ENCODE data around the gene ANKRD50.
A peak's percentile ranks its signal among the peaks of the same experiment; 100 is the strongest.

Gene ANKRD50

DNA sequence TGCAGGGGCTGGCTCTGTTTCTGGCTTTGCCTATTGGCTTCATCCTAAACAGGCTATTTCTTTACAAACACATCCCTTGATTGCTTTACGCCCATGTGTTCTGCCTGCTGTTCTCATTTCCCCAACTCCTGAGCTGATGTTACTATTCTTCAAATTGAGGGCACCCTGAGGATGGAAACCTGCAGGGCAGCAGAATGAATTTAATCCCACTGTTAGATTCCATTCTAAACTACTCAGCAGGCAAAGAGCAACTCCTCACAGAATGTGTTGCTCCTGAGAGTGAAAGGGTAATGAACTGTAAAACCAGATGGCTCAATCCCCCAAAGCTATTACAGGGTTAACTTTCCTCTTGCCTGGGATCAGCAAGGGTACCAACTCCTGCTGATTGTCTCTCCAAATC is 75.7 kb downstream of the ANKRD50 start:
- peak; percentile 54 for DNase-seq (ENCODE audit: low spot score)

DNA sequence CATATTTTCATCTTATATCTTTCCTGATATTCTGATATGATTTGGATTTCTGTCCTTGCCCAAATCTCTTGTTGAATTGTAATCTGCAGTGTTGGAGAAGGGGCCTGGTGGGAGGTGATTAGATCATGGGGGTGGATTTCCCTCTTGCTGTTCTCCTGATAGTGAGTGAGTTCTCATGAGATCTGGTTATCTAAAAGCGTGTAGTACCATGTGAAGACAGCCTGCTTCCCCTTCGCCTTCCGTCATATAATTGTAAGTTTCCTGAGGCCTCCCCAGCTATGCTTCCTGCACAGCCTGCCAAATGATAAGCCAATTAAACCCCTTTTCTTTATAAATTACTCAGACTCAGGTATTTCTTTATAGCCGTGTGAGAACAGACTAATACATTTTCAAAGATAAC is 77.2 kb downstream of the ANKRD50 start:
- DNase-seq (ENCODE audit: low spot score): no peak

DNA sequence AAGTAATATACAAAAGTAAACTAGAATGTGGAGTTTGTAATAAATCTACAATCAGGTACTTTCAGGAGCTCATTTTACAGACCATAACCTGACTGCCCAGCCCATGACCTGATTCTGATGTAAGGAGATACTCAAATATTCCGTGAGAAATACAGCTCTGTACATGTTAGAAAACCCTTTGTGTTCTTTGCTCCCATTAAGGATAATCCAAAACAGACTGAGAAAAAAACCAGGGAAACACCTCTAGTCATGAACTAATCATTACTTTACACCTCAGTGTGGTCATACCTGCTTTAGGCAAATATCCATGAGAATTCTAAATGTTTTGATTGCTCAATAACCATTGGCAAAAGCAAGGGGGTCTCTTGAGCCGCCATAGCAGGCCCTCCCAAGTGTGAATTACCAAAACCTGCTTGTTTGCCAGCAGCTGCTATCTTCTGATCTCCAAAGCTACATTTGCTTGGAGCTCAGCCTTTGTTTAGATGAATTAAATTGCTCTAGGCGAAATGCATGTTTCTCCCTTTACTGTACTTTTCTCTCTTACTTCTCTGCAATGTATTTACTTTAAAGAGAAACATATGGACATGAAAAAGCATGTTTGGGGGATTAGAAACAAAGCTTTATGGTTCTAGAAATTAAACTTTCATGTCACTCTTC is 79.1 kb downstream of the ANKRD50 start:
- no peak for DNase-seq (ENCODE audit: low spot score)

DNA sequence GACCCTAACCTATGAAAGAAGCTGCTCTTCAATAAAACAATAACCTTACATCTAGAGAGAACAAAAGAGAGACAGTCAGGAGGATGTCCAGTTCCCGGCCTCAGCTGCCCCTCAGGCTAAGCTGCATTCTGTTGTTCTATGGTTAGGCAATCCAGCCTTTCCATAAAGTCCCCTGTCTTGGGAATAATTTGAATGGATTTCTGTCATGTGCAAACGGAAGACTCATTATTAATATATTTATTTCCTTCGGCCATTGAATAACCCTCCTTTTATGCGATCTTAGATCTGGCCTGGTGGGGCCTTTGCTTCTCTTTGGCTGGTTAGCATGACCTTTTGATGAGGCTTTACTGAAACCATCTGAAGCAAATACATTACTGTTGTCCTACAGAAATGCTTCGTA is 80.1 kb downstream of the ANKRD50 start:
- DNase-seq (ENCODE audit: low spot score): no peak

DNA sequence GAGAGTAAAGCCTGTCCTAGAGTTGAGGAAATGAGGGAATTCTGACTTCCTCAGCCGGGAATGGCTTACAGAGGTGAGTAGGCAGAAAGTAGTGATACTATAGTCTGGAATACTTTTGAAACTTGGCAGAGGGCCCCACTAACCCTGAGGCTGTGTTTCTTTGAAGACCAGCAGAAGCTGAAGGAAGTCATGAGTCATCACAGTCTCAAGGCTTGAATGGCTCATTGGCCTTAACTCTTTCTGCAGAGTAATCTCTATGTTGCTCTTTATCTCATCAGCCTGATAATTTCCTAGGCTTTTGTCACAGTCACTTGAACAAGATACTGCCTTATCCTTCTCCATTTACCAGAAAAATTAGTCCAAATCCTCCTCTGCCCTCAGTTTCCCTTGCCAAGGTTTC is 80.8 kb downstream of the ANKRD50 start:
- DNase-seq (ENCODE audit: low spot score): peak; percentile 35

DNA sequence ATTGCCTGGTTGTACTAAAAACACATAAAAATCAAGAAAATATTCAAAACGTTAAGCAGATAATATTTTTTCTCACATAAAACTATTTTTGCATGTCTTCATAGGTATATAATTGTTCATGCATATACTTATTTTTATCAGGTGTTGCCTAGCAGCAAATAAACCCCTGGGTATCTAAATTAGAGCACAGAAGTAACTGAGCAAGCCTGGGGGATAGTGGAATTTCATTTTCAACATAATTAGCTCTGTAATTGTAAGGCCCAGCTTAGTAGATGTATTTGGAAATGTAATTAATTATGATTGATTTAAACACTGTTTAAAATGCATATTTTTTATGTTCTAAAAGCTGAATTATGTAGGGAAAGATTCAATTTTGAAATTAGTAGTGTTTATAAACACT is 82.9 kb downstream of the ANKRD50 start:
- no peak for DNase-seq (ENCODE audit: low spot score)
